ENCODE measurements around the gene ELP1. TPM values are rescaled to one million over a fixed set of nuclear protein-coding genes. Genes with fewer than 3 reads are reported as not detected.
"Not testable (repeated sequence)": the region's sequence is repeated elsewhere in the genome, so short reads cannot be mapped to it uniquely, and the experiment has no call there.

The ELP1 gene
- total RNA-seq, 2 donors from 2014 or later, result 28.1 to 34.3 TPM

DNA sequence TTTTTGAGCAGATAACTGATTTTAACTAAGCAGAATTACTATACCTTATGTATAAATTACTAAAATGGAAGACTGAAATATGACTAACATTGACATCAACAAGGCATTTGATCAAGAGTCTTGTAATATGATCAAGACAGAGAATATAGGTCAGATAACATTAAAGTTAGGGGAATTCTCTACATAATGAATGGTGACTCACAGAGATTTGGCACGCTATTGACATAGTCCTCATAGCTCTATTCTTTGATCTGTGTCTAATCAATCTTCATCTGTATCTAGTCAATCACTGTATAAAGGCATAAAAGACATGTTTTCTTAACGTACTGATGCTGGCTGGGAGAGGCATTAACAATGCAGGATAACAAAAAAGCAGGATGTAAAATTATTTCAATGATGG is 17.7 kb upstream of the ELP1 start:
- ATAC-seq (no peak), DNase-seq (ENCODE audit: low spot score) (no peak)
- no peaks in the 10 kb centered on the region for H3K36me3 Mint-ChIP-seq
- H3K27me3 Mint-ChIP-seq, result no peaks in the 10 kb centered on the region
- H3K4me1 Mint-ChIP-seq (ENCODE audit: low read depth in 2 of 2), result no peaks in the 10 kb centered on the region
- no peak overlapping the region for H3K27ac Mint-ChIP-seq
- H3K4me3 Mint-ChIP-seq, result no peak overlapping the region
- H3K9me3 Mint-ChIP-seq, result no peaks in the 10 kb centered on the region

DNA sequence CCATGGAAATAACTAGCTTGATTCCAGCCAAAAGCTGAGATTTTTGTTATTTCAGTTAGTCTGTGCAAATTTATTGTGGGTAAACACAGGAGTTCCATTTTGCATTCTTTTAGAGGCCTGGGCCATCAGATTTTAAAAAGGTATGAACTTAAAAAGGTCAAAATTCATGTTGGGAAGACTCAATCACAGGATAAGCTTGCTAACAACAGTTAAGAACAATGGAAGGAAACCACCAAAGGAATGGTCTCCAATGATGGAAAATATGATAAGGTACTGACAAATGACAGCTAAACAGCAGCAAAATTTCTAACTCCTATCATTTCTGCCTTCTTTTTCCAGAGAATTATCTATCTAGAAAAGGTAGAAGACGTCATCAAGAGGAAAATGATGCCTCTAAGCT is 16.2 kb upstream of the ELP1 start:
- H3K4me1 Mint-ChIP-seq (ENCODE audit: low read depth in 2 of 2), result no peaks in the 10 kb centered on the region
- no peak for DNase-seq (ENCODE audit: low spot score)
- no peaks in the 10 kb centered on the region for H3K27me3 Mint-ChIP-seq
- no peak overlapping the region for H3K4me3 Mint-ChIP-seq
- H3K27ac Mint-ChIP-seq, result no peak overlapping the region
- H3K36me3 Mint-ChIP-seq, result no peaks in the 10 kb centered on the region
- ATAC-seq, result no peak
- no peaks in the 10 kb centered on the region for H3K9me3 Mint-ChIP-seq

DNA sequence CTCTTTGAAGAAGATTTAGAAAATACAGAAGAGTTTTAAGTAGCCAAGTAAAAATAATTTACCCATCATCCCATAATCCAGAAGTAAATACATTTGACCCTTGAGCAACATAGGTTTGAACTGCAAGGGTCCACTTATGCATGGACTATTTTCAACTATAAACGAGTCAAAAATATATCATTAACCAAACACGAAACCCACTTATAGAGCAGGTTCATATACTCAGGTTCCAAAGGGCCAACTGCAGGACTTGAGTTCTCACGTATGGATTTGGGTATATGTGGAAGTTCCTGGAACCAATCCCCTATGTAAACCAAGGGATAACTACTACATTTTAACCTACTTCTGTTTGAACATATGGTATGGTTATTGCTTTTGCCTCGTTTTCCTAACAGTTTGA is 6.1 kb upstream of the ELP1 start:
- H3K4me3 Mint-ChIP-seq, result no peak overlapping the region
- no peak overlapping the region for H3K27ac Mint-ChIP-seq
- H3K36me3 Mint-ChIP-seq, result no peaks in the 10 kb centered on the region
- DNase-seq (ENCODE audit: low spot score) (no peak), ATAC-seq (no peak)
- H3K9me3 Mint-ChIP-seq, result no peaks in the 10 kb centered on the region
- no peaks in the 10 kb centered on the region for H3K27me3 Mint-ChIP-seq
- peaks cover 0 to 2% of the 10 kb centered on the region in 2 donors for H3K4me1 Mint-ChIP-seq (ENCODE audit: low read depth in 2 of 2)

GRCh38 chr9:108937561-108938305 is 3.8 kb upstream of the ELP1 start:
- Mint-ChIP-seq H3K27me3 (no peaks in the 10 kb centered on the region), H3K4me1 (ENCODE audit: low read depth in 2 of 2) (peaks cover 16 to 19% of the 10 kb centered on the region in 2 donors), H3K27ac (no peak overlapping the region), H3K9me3 (no peaks in the 10 kb centered on the region), H3K36me3 (no peaks in the 10 kb centered on the region), H3K4me3 (no peak overlapping the region)
- DNase-seq (ENCODE audit: low spot score), result no peak
- ATAC-seq, result no peak

DNA sequence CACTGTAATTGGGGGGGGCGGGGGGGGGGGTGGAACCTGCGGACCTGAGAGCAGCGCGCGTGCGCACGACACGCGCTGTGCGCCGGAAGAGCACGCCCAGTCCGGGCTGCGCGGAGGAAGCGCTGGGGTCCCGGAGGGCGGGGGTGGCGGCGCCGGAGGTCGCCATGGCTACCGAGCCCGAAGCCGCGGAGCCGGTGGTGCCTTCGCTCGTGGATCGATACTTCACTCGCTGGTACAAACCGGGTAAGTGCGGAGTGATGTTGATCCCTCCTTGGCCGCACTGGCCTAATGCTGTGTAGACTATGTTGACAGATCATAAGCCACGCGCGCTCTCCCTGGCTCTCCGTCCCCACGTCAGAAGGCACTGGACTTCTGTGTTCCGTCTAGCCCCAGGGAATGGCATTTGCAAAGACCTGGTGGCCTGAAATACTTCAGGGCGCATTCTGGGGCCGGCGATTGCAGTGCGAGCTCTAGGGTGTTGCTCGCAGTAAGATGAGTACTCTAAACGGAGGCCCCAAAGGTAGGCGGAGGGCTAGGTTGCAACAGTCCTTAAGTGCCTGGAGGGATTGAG is 484 bp upstream of the ELP1 start, which contains the start of gene ABITRAM:
TSS of gene ABITRAM (plus strand) at position 78 of the 571 bp plus-strand sequence. CDS start at position 165, 87 bp downstream.
- Mint-ChIP-seq H3K27ac (peak within 1 kb of the TSS; percentile 87 to 97), H3K36me3 (no peaks in the 10 kb centered on the region), H3K27me3 (no peaks in the 10 kb centered on the region), H3K9me3 (no peaks in the 10 kb centered on the region), H3K4me1 (ENCODE audit: low read depth in 2 of 2) (peaks cover 18 to 30% of the 10 kb centered on the region in 2 donors), H3K4me3 (peak within 1 kb of the TSS; percentile 88)
- peak; percentile 86 for DNase-seq (ENCODE audit: low spot score)
- ATAC-seq, result peak; percentile 92 to 94

- DNase-seq (ENCODE audit: low spot score) (no peak), ATAC-seq (no peak)
- Mint-ChIP-seq H3K4me1 (ENCODE audit: low read depth in 2 of 2) (peaks cover 20 to 30% of the 10 kb centered on the region in 2 donors), H3K27me3 (no peaks in the 10 kb centered on the region), H3K27ac (peak overlapping the region; percentile 87 to 97), H3K36me3 (peaks cover 3% of the 10 kb centered on the region), H3K9me3 (no peaks in the 10 kb centered on the region), H3K4me3 (peak overlapping the region; percentile 88)
Observed at GRCh38 chr9:108933231-108933717, 650 bp downstream of the ELP1 start.

DNA sequence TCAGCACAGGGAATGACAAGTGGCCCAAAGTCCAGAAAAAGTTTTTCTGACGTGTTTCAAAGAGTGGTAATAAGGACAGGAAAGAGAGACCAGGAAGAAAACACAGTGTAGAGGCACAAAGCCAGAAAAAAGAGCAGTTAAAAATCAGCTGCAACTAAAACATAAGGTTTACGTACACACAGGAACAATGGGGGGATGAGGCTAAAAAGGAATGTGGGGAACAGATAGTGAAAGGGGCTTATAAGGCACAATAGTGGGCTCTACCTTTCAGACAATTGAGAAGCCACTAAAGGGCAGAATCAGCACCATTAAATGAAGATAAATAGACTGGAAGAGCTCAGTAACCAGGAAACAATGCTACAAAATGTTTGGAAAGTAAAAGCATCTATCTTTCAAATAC is 5.5 kb downstream of the ELP1 start:
- Mint-ChIP-seq H3K36me3 (peaks cover 34% of the 10 kb centered on the region), H3K4me3 (no peak overlapping the region), H3K4me1 (ENCODE audit: low read depth in 2 of 2) (peaks cover 14 to 17% of the 10 kb centered on the region in 2 donors), H3K27ac (no peak overlapping the region), H3K9me3 (no peaks in the 10 kb centered on the region), H3K27me3 (no peaks in the 10 kb centered on the region)
- no peak for ATAC-seq
- no peak for DNase-seq (ENCODE audit: low spot score)

- Mint-ChIP-seq H3K27ac (no peak overlapping the region), H3K27me3 (no peaks in the 10 kb centered on the region), H3K4me1 (ENCODE audit: low read depth in 2 of 2) (peaks cover 0 to 6% of the 10 kb centered on the region in 2 donors), H3K36me3 (peaks cover 34% of the 10 kb centered on the region), H3K4me3 (no peak overlapping the region), H3K9me3 (no peaks in the 10 kb centered on the region)
- DNase-seq (ENCODE audit: low spot score) (no peak), ATAC-seq (no peak)
Observed at GRCh38 chr9:108924466-108924865, 9.5 kb downstream of the ELP1 start.

DNA sequence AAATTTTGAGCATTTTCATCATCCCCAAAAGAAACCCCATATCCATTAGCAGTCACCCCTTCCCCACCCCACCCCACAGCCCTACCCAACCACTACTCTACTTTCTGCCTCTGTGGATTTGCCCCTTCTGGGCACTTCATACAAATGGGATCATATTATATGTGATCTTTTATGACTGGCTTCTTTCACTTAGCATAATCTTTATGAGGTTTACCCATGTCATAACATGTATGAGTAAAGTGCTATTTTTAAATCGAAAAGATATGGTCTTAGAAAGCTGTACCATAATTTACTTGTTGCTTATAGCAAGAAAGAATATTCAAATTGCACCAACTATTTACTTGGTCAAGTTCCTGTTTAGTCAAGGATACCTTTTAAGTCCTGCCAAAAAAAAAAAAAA is 12.7 kb downstream of the ELP1 start:
- no peaks in the 10 kb centered on the region for H3K27me3 Mint-ChIP-seq
- peaks cover 28% of the 10 kb centered on the region for H3K36me3 Mint-ChIP-seq
- H3K4me3 Mint-ChIP-seq, result no peak overlapping the region

DNA sequence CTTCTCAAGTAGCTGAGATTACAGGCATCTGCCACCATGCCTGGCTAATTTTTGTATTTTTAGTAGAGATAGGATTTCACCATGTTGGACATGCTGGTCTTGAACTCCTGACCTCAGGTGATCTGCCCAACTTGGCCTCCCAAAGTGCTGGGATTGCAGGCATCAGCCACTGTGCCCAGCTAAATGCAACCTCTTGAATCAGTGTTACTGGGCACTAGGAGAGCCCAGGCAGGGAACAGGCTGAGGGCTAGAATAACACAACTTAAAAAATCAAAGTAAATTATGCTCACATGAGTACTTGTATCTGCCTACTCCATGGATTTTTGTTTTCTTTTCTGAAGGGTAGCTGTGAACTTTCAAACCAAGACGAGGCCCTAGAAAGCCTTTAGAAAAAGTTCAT is 13.5 kb downstream of the ELP1 start:
- peaks cover 30% of the 10 kb centered on the region for H3K36me3 Mint-ChIP-seq
- H3K9me3 Mint-ChIP-seq, result not testable (repeated sequence)

More for the DNA sequence above, 12.7 kb downstream of the ELP1 start:
- ATAC-seq (no peak), DNase-seq (ENCODE audit: low spot score) (no peak)
- H3K9me3 Mint-ChIP-seq, result no peaks in the 10 kb centered on the region
- no peaks in the 10 kb centered on the region for H3K4me1 Mint-ChIP-seq (ENCODE audit: low read depth in 2 of 2)
- H3K27ac Mint-ChIP-seq, result no peak overlapping the region

DNA sequence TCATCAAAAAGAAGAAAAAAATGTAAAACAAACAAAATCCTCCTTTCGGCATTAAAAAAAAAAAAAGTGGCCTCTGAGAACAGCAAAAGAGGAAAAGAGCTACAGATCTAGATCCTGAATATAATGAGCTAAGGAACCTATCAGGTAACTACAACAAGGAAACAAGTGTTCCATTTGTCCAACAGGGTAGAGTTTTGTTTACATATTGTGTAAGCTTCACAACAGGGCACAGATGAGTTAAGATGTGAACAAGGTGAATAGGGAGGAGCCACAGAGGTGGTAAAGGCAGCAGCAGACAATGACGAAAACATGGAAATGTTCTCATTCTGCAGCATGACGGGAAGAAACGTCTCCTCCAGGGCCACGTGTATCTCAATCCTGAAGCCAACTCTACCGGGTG is 14.4 kb downstream of the ELP1 start:
- DNase-seq (ENCODE audit: low spot score) (no peak), ATAC-seq (no peak)
- H3K27ac Mint-ChIP-seq, result no peak overlapping the region
- H3K27me3 Mint-ChIP-seq, result no peaks in the 10 kb centered on the region
- peaks cover 24% of the 10 kb centered on the region for H3K36me3 Mint-ChIP-seq
- H3K4me3 Mint-ChIP-seq, result no peak overlapping the region
- no peaks in the 10 kb centered on the region for H3K4me1 Mint-ChIP-seq (ENCODE audit: low read depth in 2 of 2)
- H3K9me3 Mint-ChIP-seq, result no peaks in the 10 kb centered on the region

More for the DNA sequence above, 13.5 kb downstream of the ELP1 start:
- H3K4me1 Mint-ChIP-seq (ENCODE audit: low read depth in 2 of 2); H3K4me3 Mint-ChIP-seq; DNase-seq (ENCODE audit: low spot score); H3K27ac Mint-ChIP-seq; ATAC-seq; H3K27me3 Mint-ChIP-seq: not testable (repeated sequence)

DNA sequence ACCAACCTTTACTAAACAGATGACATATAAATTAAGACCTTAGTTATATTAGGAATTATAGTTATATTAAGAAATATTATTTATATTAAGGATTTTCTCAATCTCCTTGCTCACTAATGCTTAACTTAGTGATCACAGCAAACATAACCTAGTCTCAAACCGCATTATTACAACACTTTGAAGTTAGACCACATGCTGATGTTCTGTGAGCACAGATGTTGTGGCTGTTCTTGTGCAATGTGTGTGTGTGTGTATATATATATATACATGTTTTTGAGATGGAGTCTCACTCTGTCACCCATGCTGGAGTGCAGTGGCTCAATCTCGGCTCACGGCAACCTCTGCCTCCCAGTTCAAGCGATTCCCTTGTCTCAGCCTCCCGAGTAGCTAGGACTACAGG is 20.5 kb downstream of the ELP1 start:
- peak in 1 of 2 donors; percentile 51 for ATAC-seq
- no peak overlapping the region for H3K4me3 Mint-ChIP-seq

GRCh38 chr9:108911820-108912219 is 22.1 kb downstream of the ELP1 start:
- Mint-ChIP-seq H3K27ac (no peak overlapping the region), H3K4me3 (no peak overlapping the region)

More for the DNA sequence above, 20.5 kb downstream of the ELP1 start:
- Mint-ChIP-seq H3K36me3 (peaks cover 38% of the 10 kb centered on the region), H3K27me3 (no peaks in the 10 kb centered on the region), H3K27ac (no peak overlapping the region), H3K4me1 (ENCODE audit: low read depth in 2 of 2) (peaks cover 8 to 11% of the 10 kb centered on the region in 2 donors), H3K9me3 (no peaks in the 10 kb centered on the region)
- DNase-seq (ENCODE audit: low spot score), result no peak

GRCh38 chr9:108910914-108911313 is 23.0 kb downstream of the ELP1 start:
- peaks cover 8 to 11% of the 10 kb centered on the region in 2 donors for H3K4me1 Mint-ChIP-seq (ENCODE audit: low read depth in 2 of 2)
- no peak for ATAC-seq
- no peaks in the 10 kb centered on the region for H3K9me3 Mint-ChIP-seq
- peaks cover 41% of the 10 kb centered on the region for H3K36me3 Mint-ChIP-seq
- no peak for DNase-seq (ENCODE audit: low spot score)
- H3K27ac Mint-ChIP-seq, result no peak overlapping the region
- H3K27me3 Mint-ChIP-seq, result no peaks in the 10 kb centered on the region
- H3K4me3 Mint-ChIP-seq, result no peak overlapping the region

More at GRCh38 chr9:108911820-108912219, 22.1 kb downstream of the ELP1 start:
- DNase-seq (ENCODE audit: low spot score) (no peak), ATAC-seq (no peak)
- Mint-ChIP-seq H3K27me3 (no peaks in the 10 kb centered on the region), H3K36me3 (peaks cover 44% of the 10 kb centered on the region), H3K9me3 (no peaks in the 10 kb centered on the region), H3K4me1 (ENCODE audit: low read depth in 2 of 2) (peaks cover 8 to 11% of the 10 kb centered on the region in 2 donors)
